Type B pancreatic cell (in vitro differentiated cells): Measurements from ENCODE around the gene PSMC1. TPM values are rescaled to one million over a fixed set of nuclear protein-coding genes. Genes with fewer than 3 reads are reported as not detected.
"Not testable (repeated sequence)": the region's sequence is repeated elsewhere in the genome, so short reads cannot be mapped to it uniquely, and the experiment has no call there.

ENCODE experiments used
- DNase-seq: peaks from one replicate; pipeline ENCODE4 v3.0.0; 2021; ENCODE audit warnings: mixed read lengths; ENCODE audit not compliant: unreplicated experiment; ENCODE audit errors: extremely low spot score
- H3K27ac Mint-ChIP-seq: 2 replicates; pipeline ENCODE4 v1.8.0; 2021; ENCODE audit warnings: mild to moderate bottlenecking, mixed read lengths
- H3K27me3 Mint-ChIP-seq: 2 replicates; pipeline ENCODE4 v1.8.0; 2021; ENCODE audit warnings: mixed read lengths
- H3K36me3 Mint-ChIP-seq: 2 replicates; pipeline ENCODE4 v1.8.0; 2021; ENCODE audit warnings: mixed read lengths
- H3K4me1 Mint-ChIP-seq: one replicate; pipeline ENCODE4 v1.8.0; 2021; ENCODE audit warnings: mixed read lengths; ENCODE audit not compliant: unreplicated experiment
- H3K4me3 Mint-ChIP-seq: 2 replicates; pipeline ENCODE4 v1.8.0; 2021; ENCODE audit warnings: mild to moderate bottlenecking, mixed read lengths
- H3K9me3 Mint-ChIP-seq: 2 replicates; pipeline ENCODE4 v1.8.0; 2021; ENCODE audit warnings: mixed read lengths
- CTCF ChIP-seq: fragments of 200-600 bp; sonication (generic); conservative IDR thresholded peaks from 2 replicates; pipeline ENCODE4 v1.5.0; 2021; ENCODE audit warnings: antibody characterized with exemption, mild to moderate bottlenecking
- long read RNA-seq: library from polyadenylated mRNA; unstranded; transcript quantifications from one replicate; pipeline ENCODE4 v2.0.0, GENCODE V29; 2020
- total RNA-seq: library from RNA; stranded (reverse); gene quantifications from 2 replicates; pipeline ENCODE4 v1.2.1, GENCODE V29; 2021; ENCODE audit warnings: low replicate concordance

PSMC1 gene
- total RNA-seq, result 95.7 and 109 TPM in 2 replicates
- long read RNA-seq, full-length matches to known transcripts, result 610 of 645 reads
- long read RNA-seq, partial matches to known transcripts, result 18 of 645 reads
- long read RNA-seq, other reads (novel, unspliced or antisense), result 17 of 645 reads

- H3K36me3 Mint-ChIP-seq, result peaks cover 21% of the 10 kb centered on the region
- H3K4me1 Mint-ChIP-seq, result peaks cover 20% of the 10 kb centered on the region
- TF ChIP-seq CTCF, result no peak
- peak; percentile 89 for DNase-seq
- no peaks in the 10 kb centered on the region for H3K9me3 Mint-ChIP-seq
- peaks cover 19% of the 10 kb centered on the region for H3K27me3 Mint-ChIP-seq
- H3K4me3 Mint-ChIP-seq, result peak within 1 kb of the TSS; percentile 91
- peak within 1 kb of the TSS; percentile 97 for H3K27ac Mint-ChIP-seq
Measured at GRCh38 chr14:90256354-90257131, at the start of gene PSMC1. Gene PSMC1 (plus strand): TSS chr14:90256553. CDS start chr14:90256598, 45 bp downstream.

- no peaks in the 10 kb centered on the region for H3K9me3 Mint-ChIP-seq
- H3K4me1 Mint-ChIP-seq, result no peaks in the 10 kb centered on the region
- no peaks in the 10 kb centered on the region for H3K36me3 Mint-ChIP-seq
Measured at GRCh38 chr14:90213099-90213748, 43.1 kb upstream of the PSMC1 start.

GRCh38 chr14:90228478-90228877, 27.9 kb upstream of the PSMC1 start:
- no peak for TF ChIP-seq CTCF
- no peak for DNase-seq
- H3K4me1 Mint-ChIP-seq, result no peaks in the 10 kb centered on the region
- no peak overlapping the region for H3K4me3 Mint-ChIP-seq
- no peaks in the 10 kb centered on the region for H3K36me3 Mint-ChIP-seq
- H3K27ac Mint-ChIP-seq, result no peak overlapping the region
- H3K27me3 Mint-ChIP-seq, result peaks cover 22% of the 10 kb centered on the region
- peaks cover 3% of the 10 kb centered on the region for H3K9me3 Mint-ChIP-seq

More at GRCh38 chr14:90213099-90213748, 43.1 kb upstream of the PSMC1 start:
- H3K27ac Mint-ChIP-seq, result no peak overlapping the region
- no peak for DNase-seq
- TF ChIP-seq CTCF, result no peak
- no peak overlapping the region for H3K4me3 Mint-ChIP-seq
- H3K27me3 Mint-ChIP-seq, result peaks cover 19% of the 10 kb centered on the region

- not testable (repeated sequence) for H3K4me1 Mint-ChIP-seq, DNase-seq, H3K4me3 Mint-ChIP-seq, H3K36me3 Mint-ChIP-seq, H3K27ac Mint-ChIP-seq, H3K9me3 Mint-ChIP-seq
- peaks cover 28% of the 10 kb centered on the region for H3K27me3 Mint-ChIP-seq
Measured at GRCh38 chr14:90229942-90230341, 26.4 kb upstream of the PSMC1 start.

GRCh38 chr14:90235179-90235976, 21.0 kb upstream of the PSMC1 start:
- peak; percentile 79 for DNase-seq
- Mint-ChIP-seq H3K4me3 (no peak overlapping the region), H3K36me3 (no peaks in the 10 kb centered on the region), H3K27ac (no peak overlapping the region), H3K27me3 (peaks cover 23% of the 10 kb centered on the region), H3K4me1 (no peaks in the 10 kb centered on the region), H3K9me3 (no peaks in the 10 kb centered on the region)
- TF ChIP-seq CTCF, result peak; percentile 99
